GM19239 (cell line): ENCODE results near the gene TNK1.
"Not testable (repeated sequence)": the region's sequence is repeated elsewhere in the genome, so short reads cannot be mapped to it uniquely, and the experiment has no call there.

Experiments used
- DNase-seq: peaks from one replicate; pipeline ENCODE4 v3.0.0; 2011; ENCODE audit warnings: low spot score; ENCODE audit not compliant: insufficient read length
- FAIRE-seq: peaks from 2 replicates; lab custom pipeline; 2011; peaks lifted over from hg19 to GRCh38; lab: Jason Lieb, UNC

TNK1 gene

DNA sequence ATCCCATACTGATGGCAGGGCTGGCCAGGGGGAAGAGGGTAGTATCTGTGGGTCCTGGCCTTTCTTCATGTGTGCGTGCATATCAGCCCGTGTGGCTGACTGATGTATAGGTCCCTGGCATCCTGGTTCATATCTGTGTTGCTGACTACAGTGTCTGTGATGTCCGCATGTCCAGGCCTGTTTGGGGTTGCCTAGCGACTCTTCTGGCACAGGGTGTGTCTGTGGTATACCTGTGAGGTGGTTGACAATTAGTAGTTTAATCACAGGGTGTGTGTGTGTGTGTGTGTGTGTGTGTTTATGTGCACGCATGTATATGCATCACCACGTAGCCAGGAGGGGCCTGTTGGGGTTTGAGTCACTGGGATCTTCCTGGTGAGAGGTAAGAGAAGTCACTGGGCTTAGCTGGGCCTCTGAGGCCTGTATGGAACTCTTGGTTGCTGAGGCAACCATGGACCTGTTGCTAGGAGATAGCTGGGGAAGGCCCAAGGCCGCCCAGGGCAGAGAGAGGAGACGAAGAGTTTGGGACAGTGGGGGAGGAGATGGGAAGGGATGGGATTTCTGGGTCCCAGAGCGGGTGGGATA is 26.5 kb upstream of the TNK1 start:
- DNase-seq (no peak), FAIRE-seq (no peak)

DNA sequence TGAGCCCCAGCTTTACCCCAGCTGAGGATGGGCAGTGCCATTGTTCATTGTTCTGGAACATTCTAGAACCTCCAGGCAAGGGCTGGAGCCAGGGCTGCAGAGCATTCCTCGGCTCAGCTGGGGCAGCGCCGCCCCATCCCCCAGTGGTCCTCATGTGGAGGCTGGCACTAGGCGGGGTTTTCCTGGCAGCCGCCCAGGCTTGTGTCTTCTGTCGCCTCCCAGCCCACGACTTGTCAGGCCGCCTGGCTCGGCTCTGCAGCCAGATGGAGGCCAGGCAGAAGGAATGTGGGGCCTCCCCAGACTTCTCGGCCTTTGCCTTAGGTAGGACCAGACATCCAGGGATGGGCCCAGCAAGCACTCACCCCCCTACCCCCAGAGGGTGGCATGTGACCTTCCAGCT is 25.8 kb upstream of the TNK1 start, which contains the start of gene TMEM95:
Gene TMEM95 (plus strand): TSS at position 104 of the 400 bp plus-strand sequence. CDS start 49 bp downstream, at position 153.
- no peak for FAIRE-seq
- no peak for DNase-seq

DNA sequence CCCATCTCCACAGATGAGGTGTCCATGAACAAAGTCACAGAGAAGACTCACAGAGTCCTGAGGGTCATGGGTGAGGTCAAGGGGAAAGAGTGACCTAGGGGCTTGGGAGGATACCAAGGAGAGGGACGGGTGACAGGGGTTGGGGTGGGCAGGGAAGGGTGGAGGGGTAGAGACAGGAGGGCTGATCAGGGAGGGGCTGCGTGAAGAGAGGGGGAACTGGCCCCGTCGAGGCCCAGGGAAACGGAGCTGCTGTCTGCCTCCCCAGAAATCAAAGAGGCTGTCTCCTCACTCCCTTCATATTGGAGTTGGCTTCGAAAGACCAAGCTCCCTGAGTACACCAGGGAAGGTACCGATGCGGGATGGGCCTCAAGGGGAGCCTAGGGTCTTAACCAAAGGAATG is 25.3 kb upstream of the TNK1 start:
- DNase-seq (no peak), FAIRE-seq (no peak)

DNA sequence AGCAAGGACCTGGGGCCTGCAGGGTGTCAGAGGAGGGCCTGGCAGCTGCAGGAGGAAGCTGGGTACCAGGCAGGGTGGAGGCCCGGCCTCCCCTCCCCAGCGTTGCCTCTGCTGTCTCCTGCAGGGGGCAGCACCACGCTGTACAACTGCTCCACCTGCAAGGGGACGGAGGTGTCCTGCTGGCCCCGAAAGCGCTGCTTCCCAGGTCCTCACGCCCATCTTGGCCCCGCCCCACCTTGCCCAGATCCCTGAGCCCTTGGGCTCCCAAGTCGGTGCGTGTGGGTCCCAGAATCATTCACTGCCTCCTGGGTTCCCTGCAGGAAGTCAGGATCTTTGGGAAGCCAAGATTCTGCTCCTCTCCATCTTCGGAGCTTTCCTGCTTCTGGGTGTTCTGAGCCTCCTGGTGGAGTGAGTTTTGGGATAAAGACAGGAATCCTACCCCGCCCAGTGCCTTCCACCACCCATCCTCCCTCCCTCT is 24.8 kb upstream of the TNK1 start:
- DNase-seq (peak; percentile 83), FAIRE-seq (peak; percentile 97)

DNA sequence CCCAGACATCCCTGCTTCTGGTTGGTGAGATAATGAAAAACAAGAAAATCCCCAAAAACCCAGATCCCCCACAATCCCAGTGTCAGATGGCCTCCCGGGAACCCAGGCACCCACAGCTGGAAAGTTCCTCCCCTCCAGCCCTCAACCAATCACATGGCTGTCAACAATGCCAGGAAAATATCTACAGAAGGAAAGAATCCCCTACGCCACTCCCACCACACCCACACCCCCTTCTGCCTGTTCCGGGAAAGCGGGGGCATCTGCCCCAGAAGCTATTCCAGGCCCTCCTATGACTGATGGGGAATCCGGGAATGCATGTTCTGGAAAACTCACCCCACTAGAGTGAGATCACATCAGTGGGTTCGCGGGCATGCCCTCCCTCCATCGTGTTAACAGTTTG is 24.1 kb upstream of the TNK1 start:
- FAIRE-seq (no peak), DNase-seq (no peak)

DNA sequence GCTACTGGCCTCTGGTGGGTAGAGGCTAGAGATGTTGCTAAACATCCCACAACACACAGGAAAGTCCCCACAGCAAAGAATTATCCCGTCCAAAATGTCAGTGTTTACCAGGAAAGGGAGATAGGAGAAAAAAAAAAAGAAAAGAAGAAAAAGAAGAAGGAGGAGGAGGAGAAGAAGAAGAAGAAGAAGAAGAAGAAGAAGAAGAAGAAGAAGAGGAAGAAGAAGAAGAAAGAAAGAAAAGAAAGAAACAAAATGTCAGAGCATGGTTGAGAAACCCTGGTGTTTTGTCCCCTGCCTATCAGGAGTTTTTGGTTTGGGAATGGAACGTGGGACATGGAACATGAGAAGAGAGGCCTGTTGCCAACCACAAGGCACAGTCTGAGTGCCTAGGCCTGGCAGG is 23.5 kb upstream of the TNK1 start:
- FAIRE-seq (no peak), DNase-seq (no peak)

DNA sequence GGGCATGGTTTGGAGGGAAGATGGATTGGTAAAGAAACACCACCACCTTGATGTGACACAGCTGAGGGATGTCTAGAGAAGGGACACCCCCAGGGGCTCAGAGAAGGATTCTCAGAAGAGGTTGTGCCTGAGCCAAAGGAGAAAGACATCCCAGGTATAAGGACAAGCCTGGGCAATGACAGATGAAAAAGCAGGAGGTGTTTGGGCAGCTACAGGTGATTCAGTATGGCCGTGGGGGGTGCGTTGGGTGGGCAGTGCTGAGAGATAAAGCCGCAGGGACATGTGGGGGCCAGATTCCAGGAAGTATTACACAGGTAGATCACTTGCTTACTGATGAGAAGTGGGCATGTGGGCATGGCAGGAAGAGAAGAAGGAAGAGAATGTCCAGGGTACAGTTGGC is 19.0 kb upstream of the TNK1 start:
- no peak for DNase-seq
- FAIRE-seq, result no peak

DNA sequence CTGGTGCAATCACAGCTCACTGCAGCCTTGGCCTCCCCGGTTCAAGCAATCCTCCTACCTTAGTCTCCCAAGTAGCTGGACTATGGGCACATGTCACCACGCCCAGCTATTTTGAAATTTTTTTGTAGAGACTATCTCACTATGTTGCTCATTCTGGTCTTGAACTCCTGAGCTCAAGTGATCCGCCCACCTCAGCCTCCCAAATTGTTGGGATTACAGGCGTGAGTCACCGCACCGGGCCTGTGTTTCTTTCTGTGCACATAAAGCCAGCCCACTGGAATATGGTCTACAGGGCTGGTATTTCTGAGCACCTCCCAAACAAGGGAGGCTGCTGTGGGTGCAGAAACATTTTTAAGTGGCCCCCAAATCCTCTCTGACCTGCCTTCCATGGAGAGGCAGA is 17.6 kb upstream of the TNK1 start:
- no peak for DNase-seq
- no peak for FAIRE-seq

DNA sequence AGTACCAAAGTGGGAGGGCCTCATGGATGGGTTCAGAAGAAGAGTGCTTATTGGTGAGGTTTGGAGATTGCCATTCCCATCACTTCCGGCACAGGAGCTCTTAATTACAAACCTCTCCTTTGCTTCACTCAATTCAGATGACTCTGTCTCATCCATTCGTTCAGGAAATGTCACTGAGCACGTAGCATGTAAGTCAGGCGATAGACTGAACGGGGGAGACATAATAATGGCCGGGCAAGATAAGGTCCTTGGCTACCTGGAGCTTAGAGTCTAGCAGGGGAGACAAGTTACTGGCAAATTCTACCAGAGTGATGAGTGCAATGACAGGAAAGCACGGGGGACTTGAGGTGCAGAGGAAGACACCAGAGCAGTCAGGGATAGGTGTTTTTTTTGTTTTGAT is 14.9 kb upstream of the TNK1 start:
- not testable (repeated sequence) for FAIRE-seq, DNase-seq

DNA sequence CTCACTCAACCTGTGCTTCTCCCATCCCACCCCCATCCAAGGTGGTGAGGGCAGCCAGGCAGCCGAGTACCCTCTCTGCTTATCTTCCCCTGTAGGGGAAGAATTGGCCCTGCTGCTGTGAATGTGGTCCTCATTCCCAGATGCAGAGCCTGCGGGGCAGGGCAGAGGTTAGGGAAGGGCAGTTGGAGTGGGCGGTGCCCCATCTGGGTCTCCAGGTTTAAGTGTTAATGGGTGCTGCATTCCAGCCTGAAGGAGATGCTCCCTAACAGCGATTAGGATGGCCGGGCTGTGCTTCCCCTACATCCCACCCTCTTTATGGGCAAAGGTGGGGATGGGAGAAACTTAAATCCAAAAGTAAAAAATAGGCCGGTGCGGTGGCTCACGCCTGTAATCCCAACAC is 13.8 kb upstream of the TNK1 start:
- FAIRE-seq, result no peak

DNA sequence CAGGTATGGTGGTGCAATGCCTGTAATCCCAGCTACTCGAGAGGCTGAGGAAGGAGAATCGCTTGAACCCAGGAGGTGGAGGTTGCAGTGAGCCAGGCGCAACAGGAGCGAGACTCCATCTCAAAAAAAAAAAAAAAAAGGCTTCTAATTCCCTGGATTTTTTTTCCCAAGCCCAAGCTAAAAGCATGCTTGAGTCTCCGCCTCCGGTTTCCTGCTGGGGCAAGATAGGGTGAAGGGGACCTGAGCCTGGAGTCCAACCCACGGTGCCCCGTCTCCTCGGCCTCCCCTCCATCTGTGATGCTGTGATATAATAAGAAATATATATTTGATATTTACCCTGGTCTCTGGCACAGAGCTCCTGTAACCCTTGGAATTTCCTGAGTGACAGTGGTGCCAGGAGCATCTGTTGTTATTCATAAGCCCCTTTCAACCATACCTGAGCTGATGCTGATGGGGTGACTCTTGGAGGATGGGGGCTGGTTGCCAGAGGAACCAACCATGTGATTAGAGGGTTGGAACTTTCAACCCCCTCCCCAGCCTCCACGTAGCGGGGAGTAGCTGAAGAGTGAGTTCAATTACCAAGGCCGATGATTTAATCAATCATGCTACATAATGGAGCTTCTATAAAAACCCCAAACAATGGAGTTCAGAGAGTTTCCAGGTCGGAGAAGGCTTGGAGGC is 12.8 kb upstream of the TNK1 start:
- DNase-seq (no peak), FAIRE-seq (no peak)

More for the DNA sequence above, 13.8 kb upstream of the TNK1 start:
- no peak for DNase-seq

DNA sequence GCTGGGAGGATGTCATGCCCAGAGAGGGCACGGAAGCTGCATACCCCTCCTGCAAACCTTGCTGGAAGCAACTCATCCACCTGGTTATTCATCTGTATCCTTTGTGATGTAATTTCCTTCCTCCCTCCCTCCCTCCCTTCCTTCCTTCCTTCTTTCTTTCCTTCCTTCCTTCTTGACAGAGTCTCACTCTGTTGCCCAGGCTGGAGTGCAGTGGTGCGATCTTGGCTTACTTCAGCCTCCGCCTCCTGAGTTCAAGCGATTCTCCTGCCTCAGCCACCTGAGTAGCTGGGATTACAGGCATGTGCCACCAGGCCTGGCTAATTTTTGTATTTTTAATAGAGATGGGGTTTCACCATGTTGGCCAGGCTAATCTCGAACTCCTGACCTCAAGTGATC is 12.3 kb upstream of the TNK1 start:
- FAIRE-seq, DNase-seq: not testable (repeated sequence)

DNA sequence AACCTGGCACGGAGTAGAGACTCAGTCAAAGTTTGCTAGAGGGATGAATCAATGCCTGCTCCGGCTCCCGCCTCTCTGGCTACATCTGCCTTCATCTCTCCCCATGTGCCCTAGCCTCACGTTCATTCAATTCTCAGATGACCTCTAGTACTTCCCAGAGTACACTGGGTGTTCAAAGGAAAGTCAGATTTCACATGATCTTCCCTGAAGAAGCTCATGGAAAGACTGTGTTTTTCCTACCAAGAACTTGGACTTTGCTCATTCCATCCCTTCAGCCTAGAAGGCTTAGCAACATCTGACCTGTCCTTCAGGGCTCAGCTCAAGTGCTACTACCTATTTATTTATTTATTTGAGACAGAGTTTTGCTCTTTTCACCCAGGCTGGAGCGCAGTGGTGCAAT is 11.1 kb upstream of the TNK1 start:
- DNase-seq, result no peak
- no peak for FAIRE-seq

DNA sequence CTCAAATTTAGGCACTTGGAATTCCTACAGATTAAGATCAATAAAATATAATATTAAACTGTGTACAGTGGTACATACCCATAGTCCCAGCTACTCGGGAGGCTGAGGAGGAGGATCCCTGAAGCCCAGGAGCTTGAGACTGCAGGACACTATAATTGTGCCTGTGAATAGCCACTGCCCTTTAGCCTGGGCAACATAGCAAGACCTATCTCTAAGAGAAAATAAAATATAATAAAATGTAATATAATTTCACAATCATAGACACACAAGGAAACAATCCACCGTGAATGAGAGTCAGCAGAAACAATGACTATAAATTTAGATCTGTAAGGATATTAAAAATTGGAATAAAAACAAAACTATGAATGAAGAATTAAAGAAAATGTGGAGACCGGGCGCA is 10.0 kb upstream of the TNK1 start:
- DNase-seq (no peak), FAIRE-seq (no peak)

DNA sequence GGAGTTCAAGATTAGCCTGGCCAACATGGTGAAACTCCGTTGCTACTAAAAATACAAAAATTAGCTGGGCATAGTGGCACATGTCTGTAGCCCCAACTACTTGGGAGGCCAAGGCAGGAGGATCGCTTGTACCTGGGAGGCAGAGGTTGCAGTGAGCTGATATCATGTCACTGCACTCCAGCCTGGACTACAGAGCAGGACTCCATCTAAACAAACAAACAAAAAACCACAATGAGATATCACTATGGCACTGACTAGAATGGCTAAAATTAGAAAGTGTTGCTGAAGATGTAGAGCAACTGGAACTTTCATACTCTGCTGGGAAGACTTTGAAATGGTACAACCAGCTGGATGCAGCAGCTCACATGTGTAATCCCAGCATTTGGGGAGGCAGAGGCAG is 6.5 kb upstream of the TNK1 start:
- no peak for DNase-seq
- no peak for FAIRE-seq

DNA sequence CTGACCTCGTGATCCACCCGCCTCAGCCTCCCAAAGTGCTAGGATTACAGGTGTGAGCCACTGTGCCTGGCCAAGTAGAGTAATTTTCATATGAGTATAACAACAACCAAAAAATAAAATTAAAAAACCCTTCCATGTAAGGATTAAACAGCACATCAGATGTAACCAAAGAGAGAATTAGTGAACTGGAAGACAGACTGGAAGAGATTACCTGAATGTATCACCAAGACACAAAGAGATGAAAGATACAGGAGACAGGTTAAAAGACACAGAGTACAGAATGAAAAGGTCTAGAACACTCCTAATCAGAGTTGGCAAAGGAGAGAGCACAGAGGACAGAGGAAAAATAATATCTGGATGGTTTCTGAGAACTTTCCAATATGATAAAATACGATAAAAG is 1.8 kb upstream of the TNK1 start:
- no peak for DNase-seq
- FAIRE-seq, result no peak

DNA sequence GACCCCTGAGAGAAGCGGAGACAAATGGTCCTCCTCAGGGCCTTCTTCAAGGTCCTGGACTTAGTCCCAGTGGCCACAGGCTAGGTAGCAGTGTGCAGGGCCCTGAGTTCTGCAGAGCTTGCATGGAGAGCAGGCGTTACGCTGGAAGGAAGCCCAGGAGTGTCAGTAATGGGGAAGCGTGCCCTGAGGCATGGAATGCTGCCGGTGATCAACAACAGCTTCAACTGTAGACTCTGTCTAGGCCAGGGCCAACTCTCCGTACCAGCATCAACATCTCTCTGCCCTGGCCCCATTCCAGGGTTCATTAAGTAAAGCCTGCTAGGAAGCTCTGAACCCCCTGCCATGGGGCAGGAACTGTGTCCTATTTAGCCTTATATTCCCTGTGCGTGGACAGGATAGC is 568 bp upstream of the TNK1 start:
- DNase-seq (no peak), FAIRE-seq (no peak)

DNA sequence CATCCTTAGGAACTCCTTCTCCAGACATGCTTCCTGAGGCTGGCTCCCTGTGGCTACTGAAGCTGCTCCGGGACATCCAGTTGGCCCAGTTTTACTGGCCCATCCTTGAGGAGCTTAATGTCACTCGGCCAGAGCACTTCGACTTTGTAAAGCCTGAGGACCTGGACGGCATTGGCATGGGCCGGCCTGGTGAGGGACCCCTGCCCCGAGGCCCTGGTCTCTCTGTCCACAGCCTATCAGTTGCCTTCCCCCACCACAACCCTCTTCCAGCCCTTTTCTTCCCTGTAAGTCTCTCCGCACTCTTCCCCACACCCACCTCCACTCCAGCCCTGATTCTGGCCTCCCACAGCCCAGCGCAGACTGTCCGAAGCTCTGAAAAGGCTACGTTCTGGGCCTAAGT is 2.0 kb downstream of the TNK1 start:
- DNase-seq, result no peak
- no peak for FAIRE-seq

DNA sequence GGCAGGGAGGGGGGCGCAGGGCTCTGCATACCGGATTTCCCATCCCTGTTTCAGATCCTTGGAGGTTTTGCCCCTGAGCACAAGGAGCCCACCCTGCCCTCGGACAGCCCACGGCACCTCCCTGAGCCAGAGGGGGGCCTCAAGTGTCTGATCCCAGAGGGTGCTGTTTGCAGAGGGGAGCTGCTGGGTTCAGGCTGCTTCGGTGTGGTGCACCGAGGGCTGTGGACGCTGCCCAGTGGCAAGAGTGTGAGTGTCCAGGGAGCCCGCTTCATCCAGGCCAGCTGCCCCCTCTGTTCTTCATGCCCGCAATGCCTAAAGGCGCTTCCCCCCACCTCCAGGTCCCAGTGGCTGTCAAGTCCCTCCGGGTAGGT is 2.5 kb downstream of the TNK1 start:
- no peak for DNase-seq
- no peak for FAIRE-seq

DNA sequence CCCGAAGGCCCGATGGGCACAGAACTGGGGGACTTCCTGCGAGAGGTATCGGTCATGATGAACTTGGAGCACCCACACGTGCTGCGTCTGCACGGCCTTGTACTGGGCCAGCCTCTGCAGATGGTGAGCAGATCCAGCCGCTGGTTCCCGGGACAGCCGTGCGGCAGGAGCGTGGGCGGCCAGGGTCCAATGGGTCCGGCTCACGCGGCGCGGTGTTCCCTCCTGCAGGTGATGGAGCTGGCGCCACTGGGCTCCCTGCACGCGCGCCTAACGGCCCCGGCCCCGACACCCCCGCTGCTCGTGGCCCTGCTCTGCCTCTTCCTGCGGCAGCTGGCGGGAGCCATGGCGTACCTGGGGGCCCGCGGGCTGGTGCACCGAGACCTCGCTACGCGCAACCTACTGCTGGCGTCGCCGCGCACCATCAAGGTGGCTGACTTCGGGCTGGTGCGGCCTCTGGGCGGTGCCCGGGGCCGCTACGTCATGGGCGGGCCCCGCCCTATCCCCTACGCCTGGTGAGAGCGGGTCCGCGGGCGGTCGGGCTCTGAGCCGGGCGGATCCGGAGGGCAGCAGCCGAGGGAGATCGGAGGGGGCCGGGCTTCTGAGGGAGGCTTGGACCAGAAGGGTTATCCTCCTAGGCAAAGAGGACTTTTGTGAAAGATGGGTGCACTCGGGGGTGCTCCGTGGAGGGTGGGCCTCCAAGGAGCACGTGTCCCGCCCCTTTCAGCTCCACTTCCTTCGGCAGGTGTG is 3.0 kb downstream of the TNK1 start:
- peak; percentile 65 for FAIRE-seq
- DNase-seq, result peak; percentile 95

DNA sequence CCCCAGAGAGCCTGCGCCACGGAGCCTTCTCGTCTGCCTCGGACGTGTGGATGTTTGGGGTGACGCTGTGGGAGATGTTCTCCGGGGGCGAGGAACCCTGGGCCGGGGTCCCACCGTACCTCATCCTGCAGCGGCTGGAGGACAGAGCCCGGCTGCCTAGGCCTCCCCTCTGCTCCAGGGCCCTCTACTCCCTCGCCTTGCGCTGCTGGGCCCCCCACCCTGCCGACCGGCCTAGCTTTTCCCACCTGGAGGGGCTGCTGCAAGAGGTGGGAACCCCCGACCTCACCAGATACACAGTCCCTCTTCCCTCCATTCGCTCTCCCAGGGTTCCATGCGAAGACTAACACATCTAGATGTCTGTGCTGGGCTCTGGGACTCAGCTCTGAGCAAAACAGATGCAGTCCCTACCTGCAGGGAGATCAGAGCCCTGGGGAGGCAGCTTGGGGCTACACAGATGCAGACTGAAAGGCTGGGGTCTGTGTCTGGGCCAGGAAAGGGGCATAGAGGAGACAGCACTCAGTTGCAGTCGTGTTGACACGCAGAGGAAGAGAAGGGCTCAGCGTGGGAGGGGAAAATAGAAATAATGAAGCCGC is 3.7 kb downstream of the TNK1 start:
- no peak for FAIRE-seq
- DNase-seq, result no peak
